Stimulated activated CD4-positive, alpha-beta T cell treated with anti-CD3 and anti-CD28 coated beads, Interleukin-12 subunit alpha, Interleukin-12 subunit beta, amount 100 ng/mL, for 4 hours (primary cell): Measurements from ENCODE around the gene RPS19BP1.
A peak's percentile ranks its signal among the peaks of the same experiment; 100 is the strongest.

Source experiments
- DNase-seq: peaks from one replicate; pipeline ENCODE4 v3.0.0-alpha.2; 2020

The RPS19BP1 gene

DNA sequence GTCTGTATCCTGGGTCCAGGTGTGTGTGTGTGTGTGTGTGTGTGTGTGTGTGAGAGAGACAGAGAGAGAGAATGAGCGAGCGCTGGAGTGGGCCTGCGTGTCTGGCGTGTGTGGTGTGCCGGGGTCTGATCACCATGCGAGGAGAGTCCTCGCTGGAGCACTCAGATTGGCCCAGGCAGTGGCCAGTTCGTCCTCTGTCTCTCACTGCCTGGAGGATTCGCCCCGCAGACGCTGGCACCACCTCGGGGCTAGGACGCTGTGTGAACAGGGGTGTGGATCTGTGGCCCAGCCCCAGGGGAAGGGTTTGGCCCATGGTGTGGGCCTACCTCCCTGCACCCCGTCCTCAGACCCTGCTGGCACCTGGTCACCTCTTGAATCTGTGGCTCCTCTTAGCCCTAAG is 26.4 kb upstream of the RPS19BP1 start:
- DNase-seq: no peak

DNA sequence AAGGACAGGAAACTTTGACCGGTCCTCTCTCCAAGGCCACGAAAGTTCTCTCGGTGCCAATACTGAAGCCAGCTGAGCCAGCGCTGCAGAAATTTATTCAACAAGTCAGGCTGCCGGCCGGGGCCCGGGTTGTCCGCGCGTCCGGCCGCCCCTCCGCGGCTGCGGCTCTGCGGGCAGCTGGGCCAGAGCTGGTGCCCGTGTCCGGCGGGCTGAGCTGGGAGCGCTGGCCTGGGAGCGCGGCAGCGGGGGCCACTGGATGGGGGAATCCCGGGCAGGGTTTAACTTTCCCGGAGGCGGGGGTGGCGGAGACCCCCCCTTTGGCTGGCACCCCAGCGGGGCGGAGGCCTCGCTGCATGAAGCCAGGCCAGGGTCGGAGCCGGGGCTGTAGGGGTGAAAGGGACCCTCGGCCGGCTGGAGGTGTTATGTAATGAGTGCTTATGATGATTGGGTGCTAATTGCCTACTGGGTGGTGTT is 25.7 kb upstream of the RPS19BP1 start:
- DNase-seq: no peak

DNA sequence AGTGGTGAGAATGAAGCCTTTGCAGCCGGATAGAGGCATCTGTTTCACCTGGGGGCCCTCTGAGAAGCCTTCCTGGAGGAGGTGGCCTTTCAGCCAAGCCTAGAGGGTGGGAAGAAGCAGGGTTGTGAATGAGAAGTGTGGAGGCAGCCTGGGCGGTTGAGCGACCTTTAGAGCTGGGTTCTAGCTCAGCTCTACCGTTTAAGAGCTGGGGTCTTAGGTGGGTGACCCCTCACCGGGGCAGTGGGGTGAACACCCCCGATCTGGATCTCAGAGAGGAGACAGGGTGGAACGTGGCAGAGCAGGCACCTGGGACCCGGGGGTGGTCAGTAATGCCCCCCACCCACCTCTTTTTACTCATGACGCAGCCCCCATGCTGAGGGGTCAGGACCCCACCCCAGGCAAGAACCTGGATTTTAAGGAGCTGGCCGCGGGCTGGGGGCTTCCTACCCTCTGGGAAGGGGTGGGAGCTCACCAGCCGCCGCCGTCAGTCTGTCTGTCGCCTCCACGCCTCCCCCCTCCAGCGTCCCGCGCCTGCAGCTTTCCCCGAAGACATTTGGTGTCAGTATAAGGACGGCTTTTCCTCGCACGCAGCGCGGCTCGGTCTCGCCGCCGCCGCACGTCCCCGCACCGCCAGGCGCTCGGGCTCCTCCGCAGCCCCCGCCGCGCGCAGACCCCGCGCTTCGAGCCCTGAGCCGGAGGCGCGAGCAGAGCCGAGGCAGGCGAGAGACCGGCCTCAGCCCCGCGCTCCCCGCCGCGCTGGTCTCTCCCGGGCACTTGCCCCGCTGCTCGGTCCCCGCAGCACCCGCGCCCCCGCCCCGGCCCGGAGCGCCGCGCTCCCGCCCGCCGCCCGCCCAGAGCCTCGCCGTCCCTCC is 24.7 kb upstream of the RPS19BP1 start:
- peak; percentile 56 for DNase-seq

DNA sequence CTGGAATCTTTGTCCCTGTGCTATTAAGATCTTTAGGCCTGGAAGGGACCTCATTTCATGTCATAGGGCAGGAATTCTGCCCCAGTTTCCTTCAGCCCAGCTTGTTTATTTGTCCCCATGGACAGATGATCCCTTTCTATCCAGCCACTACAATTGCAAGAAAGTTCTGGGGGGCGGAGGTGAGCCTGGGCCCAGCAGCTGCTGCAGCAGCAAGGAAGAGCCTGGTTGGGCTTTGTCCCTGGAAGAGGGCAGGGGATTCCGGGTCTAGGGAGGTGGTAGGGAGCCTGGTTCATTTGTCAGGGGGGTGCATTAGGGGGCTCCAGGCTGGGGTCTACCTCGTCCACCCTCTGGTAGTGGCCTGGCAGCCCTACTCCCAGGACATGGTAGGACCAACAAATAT is 21.6 kb upstream of the RPS19BP1 start:
- DNase-seq: no peak

DNA sequence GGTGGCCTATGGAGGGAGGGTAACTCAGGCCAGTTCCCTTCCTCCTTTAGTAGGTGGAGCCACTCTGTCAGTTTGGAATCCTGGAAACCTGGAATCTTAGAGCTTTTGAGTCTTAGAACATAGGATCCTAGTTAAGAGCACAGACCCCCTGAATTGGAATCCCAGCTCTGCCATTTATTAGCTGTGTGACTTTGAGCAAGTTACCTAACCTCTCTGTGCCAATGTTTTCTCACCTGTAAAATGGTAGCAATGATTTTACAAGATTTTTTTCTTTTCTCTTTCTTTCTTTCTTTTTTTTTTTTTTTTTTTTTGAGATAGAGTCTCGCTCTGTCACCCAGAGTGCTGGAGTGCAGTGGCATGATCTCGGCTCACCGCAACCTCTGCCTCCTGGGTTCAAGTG is 20.9 kb upstream of the RPS19BP1 start:
- DNase-seq: no peak

DNA sequence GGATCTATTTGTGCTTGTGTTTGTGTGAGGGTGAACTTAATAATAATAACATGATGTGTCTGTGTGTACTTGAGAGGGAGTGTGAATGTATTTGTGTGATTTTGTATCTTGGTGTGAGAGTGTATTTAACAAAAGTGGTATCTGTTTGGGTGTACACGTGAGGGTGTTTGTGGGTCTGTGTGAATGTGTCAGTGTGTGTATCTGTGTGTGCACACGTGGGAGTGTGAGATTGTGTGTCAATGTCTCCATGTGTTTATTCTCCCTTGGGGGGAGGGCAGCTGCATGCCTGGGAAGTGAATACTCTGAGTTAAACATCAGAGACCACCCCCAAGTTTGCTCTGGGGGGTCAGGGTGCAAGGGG is 15.0 kb upstream of the RPS19BP1 start:
- no peak for DNase-seq

DNA sequence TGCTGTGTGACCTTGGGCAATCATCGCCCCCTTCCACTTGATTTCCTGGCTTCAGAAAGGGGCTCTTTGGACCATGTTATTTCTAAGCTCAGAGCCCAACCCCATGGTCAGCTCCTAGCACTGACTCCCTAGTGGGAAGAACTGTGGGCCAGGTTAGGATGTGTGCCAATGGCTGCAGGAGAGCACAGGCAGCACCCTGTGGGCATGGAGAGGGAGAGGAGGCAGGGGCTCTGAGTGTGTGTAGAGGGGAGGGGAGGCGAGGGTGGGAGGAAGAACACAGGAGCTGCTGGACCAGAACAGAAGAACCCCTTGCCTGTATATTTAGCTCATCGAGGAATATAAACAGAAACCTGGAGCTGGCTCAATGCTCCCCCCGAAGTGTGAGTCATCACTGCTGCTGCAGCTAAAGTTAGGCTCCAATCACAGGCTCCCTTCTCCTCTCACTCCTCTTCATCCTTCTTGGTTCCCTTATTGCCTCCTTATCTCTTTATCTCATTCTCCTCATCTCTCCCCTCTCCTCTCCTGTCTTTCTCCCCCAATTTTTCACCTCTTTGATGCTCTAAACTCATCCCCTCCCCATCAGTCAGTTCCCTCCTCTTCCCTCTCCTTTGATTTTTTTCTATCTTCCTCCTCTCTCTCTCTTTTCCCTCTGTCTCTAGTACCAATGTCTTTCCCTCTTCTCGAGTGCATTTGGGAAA is 14.5 kb upstream of the RPS19BP1 start:
- no peak for DNase-seq

DNA sequence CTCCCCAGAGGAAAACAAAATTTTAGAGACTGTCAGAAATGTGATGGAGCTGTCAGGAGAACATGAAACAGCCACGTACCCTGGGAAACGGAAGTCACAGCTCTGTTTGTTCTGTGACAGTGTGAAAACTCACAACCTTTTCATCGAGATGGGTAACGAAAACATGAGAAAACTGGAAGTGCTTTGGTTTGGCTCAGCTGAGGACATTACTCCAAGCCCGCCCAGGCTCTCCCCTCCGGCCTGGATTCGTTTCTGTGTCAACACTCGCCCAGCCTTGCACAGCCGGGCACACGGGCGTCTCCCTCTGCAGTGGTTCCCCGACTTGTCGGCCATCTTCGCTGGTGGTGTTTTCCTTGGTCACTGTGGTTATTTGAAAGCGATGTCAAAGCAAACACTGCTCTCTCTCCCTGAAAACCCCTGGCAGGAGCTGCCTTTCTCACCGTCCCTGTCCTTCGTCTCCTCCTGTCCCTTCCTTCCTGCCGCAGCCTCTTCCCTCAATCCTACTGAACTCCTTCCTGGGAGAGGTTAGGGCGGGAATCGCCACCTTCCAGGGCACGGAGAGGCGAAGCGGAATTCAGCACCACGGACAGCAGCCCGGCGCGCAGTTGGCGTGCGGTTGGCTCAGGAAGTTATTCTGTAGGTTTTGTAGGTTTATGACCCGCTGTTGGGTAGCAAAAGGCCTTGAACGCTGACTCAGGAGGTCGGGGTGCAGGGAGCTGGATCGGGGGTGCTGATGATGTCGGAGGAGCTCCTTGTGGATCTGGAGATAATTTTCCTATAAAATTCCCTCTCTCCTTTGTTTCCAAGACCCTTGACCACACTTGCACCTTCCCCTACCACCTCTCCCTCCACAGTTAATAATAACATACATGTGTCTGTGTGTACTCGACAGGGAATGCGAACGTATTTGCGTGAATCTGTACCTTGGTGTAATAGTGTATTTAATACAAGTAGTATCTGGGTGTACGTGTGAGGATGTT is 13.1 kb upstream of the RPS19BP1 start:
- peak; percentile 77 for DNase-seq

DNA sequence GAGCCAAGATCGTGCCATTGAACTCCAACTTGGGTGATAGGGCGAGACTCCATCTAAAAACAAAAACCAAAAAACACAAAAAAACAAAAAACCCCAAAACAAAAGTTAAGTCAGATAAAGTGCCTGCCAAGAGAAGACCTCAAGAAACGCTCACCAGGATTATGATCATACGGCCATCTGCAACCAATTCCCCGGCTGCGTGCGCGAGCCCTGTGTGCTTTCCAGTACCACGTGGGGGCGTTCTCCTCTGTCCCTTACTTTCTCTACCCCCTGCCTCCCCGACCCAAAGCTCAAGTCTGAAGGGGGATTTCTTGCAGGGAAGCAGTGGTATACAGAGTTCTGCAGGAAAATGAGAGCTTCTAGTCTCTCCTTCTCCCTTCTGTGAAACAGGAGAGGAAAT is 10.5 kb upstream of the RPS19BP1 start:
- no peak for DNase-seq

DNA sequence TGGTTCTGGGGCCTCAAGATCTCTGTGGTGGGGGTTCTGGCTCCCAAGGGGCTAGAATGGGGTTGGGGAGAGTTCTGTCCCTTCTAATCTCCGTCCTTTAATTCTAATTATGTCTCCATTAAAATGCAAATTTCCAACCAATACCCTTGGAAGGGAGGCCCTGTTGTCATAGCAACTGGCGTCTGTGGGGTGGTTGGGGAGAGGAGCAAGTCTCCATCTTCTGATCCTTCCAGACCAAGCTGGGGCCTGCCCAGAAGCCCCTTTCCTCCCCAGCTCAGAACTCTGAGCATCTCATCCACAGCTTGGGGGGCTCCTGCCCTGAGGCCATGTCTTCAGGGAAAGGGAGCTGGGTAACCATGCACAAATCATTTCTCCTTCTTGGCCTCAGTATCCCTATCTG is 5.4 kb upstream of the RPS19BP1 start:
- no peak for DNase-seq

DNA sequence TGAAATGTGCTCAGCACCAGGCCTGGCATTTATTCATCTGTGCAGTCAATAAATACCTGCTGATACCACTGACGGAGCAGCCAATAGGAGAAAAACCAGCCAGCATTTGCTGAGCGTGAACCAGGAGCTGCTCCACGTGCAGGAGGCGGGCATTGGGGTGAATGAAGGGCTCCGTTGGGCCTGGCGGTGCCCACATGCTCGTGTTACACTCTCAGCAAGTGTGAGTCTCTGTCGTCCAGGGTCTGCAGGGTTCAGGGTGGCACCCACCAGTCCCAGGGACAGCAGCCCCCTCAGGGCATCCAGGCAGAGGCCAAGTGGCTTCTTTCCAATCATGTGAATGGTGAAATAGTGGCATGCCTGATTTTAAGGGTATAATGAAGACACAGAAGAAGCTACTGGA is 4.2 kb upstream of the RPS19BP1 start:
- DNase-seq: no peak

DNA sequence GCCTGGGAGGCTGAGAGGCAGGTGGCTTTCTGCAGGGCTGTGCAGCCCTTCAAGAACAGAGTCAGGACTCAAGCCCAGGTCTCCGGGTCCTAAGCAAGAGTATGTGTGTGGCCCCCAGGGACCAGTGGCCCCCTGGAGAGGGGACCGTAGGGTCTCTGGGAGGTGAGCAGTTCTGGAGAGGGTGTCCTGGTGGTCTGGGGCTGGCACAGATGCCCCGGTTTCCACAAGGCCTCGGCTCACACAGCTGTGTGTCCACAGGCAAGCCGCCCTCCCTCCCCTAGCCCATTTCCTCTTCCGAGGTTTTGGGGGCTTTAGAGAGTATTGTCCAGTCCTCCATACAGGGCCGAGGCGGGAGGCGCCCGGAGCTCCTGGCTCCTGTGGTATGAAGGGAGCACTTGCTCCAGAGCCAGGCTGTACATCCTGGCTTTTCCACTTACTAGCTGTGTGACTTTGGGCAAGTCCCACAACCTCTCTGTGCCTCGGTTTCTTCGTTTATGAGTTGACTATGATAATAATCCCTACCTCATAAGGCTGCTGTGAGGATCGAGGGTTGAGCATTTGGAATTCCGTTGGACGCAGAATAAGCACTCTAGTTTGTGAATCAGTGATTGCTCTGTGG is 3.4 kb upstream of the RPS19BP1 start:
- no peak for DNase-seq

DNA sequence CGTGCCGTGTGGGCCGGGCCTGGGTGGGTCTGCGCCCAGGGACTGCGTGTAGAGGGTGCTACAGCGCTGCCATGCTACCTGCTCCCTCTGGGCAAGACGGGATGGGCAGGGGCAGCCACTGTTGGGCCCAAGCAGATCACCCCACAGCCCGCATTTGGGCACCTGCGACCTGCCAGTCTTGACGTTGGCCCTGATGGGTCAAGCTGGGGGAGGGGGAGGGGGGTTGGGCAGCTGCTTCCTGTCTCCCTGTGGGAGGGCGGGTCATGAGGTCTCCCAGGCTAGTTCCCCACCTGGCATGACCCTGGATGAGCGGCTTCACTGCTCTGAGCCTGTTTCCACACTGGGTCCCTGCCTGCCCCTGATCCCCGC is 2.8 kb upstream of the RPS19BP1 start:
- no peak for DNase-seq

DNA sequence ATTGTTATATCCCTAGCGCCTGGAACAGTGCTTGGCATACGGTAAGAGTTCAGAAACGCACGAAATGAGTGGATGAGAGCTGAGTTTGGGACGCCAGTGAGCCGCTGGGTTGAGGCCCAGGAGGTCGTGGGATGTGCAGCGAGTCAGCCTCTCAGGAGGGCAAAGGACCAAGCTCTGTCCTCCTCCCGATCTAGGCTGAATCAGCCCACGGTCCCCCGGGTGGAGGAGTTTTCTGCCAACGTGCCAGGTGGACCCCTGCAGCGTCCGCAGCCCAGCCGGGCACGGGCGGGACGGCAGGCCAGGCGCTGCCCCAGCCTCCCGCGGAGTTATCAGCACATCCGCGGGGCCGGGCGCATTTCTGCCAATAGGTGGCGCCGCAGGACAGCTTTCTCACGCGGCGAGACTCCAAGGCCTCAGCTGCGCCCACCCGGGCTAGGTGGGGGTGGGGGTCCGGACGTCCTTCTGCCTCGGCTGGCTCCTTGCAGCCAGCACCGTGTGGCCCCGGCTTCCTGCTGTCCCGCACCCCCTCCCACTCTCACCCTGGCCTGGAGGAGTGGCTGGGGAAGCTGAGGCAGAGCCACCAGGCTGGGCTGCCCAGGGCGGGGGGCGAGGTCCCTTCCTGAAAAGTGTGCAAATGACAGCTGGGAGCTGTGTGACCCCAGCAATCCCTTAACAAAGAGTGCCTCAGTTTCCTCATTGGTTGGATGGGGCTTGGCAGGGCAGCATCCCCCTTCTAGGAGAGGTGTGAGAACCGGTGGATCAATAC is 2.2 kb upstream of the RPS19BP1 start:
- peak; percentile 87 for DNase-seq

DNA sequence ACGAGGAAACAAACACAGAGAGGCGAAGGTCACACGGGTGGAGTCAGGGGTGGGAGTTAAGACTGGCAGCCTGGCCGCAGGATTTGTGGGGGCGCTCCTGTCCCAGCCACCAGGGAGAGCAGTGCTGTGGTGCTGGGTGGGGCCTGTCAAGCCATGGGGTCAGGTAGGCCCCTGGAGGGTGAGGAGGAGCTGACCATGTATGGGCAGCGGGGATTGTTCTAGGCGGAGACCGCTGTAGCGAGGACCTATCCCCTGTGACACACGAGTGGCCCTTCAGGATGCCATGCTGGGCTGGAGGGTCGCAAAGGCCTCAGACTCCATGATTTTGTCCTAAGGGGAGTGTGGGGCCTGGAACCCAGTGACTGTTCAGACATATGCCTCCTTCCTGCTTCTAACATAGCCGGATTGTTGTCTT is 1.6 kb upstream of the RPS19BP1 start:
- no peak for DNase-seq

DNA sequence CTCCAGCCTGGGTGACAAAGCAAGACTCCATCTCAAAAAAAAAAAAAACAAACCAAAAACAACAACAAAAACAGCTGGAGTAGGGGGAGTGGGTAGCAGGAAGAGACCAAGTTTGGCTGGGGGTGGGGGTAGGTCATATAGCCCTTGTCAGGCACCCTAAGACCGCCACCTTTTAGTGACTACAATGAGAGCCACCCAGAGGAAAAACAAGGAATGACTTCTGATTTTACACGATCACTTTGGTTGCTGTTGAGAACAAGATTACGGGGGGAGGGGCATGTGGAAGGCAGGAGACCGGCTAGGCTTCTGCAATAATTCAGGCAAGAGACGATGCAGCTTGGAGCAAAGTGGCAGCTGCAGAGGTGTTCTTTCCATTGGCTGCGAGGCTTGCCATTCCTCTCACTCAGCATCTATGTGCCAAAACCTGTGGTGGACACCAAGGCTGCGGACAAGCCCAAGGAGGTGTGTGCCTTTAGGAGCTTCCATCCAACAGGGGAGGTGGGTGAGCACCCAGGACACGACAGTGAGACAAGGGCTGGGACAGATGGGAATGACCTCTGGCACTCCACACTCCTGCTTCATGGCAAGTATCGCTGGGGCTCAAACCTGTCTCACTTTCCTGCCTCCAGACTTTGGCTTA is 1.7 kb downstream of the RPS19BP1 start:
- no peak for DNase-seq

DNA sequence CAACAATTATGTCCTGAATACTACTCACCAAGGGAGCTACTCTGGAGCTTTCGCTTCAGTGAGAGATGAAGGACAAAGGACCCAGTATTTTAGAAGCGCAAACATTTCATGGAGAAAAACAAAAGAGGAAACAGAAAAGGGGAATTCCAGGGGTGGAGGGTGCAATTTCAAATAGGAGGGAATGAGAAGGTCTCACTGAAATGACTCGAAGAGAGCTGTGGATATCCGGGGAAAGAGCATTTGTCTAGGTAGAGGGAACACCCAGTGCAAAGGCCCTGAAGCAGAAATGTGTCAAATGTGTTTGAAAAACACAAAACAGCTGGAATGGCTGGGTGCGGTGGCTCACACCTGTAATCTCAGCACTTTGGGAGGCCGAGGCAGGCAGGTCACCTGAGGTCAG is 2.4 kb downstream of the RPS19BP1 start:
- no peak for DNase-seq

DNA sequence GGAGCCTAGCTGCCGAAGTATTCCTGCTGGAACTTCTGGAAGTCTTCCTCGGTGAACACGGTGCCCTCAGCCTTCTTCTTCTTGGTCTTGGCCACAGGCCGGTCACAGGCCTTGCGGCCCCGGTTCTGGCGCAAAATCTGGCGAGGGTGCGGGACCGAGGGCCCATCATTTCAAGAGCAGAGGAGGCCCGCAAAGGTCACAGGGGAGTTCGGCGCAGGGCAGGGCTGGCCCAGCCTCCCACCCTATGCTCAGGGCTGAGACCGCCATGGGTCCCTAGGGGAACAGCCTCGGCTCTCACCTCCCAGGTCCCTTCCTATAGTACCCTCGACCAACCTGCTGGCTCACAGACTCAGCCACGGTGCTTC is 3.1 kb downstream of the RPS19BP1 start:
- no peak for DNase-seq

DNA sequence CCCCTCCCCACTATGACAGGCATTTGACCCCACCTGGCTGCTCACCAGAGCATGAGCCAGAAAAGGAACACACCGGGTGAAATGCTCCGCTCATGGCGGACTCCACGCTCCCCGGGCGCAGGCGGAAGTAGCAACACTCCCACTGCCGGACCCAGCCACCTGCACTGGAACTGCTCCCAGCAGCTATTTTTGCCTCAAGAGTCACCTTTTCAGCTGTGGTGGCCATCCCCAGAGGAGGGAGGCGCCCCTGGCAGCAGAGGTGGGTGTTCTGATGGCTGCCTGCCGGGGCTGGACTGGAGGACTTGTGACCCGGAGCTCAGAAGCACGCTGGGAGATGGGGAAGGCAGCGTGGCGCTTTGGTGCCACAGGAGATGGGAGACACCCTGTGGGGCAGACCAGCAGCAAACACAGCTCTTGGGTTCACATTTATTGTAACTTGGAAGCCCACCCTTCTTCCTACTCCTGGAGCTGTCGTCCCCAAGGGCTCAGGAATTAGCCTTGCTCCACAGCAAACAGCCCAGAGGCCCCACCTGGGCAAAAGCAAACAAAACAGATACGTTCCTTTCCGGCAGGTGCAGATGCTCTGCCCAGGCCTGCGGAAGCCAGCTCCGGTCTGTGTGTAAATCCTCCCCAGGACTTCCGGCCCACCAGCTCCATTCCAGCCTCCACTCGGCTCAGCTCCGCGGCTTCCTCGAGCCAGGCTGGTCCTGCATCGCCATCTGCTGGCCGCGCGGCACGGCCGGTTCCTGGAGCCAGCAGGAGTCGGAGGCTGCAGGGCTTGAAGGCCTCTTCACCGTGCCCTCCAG is 3.7 kb downstream of the RPS19BP1 start:
- peak; percentile 85 for DNase-seq

DNA sequence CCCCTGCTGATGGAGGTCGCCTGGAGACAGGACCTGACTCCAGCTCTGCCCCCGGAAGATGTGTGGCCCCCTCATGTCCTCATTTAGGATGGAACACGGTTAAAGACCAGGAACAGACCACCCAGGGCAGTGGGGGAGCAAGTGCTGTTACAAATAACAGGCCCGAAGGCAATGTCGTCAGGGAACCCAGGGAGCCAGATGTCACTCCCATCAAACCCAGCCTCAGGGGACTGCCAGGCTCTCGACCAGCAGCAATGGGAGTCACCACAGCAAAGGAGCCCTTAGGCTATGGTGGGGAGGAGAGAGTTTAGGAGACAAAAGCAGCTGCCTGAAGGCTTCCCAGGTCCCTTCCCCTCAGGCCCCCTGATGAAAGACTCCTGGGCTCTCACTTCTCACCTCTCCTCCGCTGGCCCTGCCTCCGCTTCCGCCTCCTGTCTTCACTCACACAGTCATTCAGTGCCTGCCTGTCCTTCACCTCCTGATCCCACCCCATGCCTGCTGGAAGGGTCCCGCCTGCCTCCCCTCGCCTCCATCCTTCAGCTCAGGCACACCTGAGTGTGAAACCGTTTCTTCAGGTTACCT is 4.4 kb downstream of the RPS19BP1 start:
- DNase-seq: no peak
